GM21619 (cell line): Measurements from ENCODE around the gene PIP4P1.
A peak's percentile ranks its signal among the peaks of the same experiment; 100 is the strongest.

Experiments
- ATAC-seq: cut with Tn5 transposase; IDR thresholded peaks from one replicate; pipeline ENCODE4 v1.9.1; 2021; ENCODE audit not compliant: unreplicated experiment

PIP4P1 gene

GRCh38 chr14:20412411-20412810 lies 48.8 kb downstream of the PIP4P1 start:
- peak; percentile 52 for ATAC-seq

- no peak for ATAC-seq
These were observed 52.0 kb downstream of the PIP4P1 start for GRCh38 chr14:20409226-20409625.
